ENCODE data around the gene ZNF689. TPM values are rescaled to one million over a fixed set of nuclear protein-coding genes. Genes with fewer than 3 reads are reported as not detected.

The ZNF689 gene
- total and polyA plus RNA-seq, 4 donors, result 6.5 to 15.7 (median 12.5) TPM

- Histone ChIP-seq H3K4me3 (ENCODE audit: low read depth, low read length) (peak overlapping the region; percentile 96), H3K27ac (ENCODE audit: low read depth, low read length) (peak overlapping the region; percentile 97), H3K4me1 (ENCODE audit: control insufficient read depth, insufficient read depth, low read length) (peaks cover 34% of the 10 kb centered on the region), H3K27me3 (ENCODE audit: control insufficient read depth, insufficient read depth, low read length) (peaks cover 2% of the 10 kb centered on the region), H3K36me3 (ENCODE audit: control insufficient read depth, insufficient read depth, low read length) (peaks cover 37% of the 10 kb centered on the region), H3K9me3 (ENCODE audit: control insufficient read depth, insufficient read depth, low read length) (no peaks in the 10 kb centered on the region)
- WGBS (ENCODE audit: insufficient coverage), result under 1% methylated on average over 17 of the region's 17 CpGs
- DNase-seq (ENCODE audit: low read depth in 4 of 6, low spot score in 6 of 6), result no peak
Measured at GRCh38 chr16:30557707-30557956, 52.6 kb downstream of the ZNF689 start.

DNA sequence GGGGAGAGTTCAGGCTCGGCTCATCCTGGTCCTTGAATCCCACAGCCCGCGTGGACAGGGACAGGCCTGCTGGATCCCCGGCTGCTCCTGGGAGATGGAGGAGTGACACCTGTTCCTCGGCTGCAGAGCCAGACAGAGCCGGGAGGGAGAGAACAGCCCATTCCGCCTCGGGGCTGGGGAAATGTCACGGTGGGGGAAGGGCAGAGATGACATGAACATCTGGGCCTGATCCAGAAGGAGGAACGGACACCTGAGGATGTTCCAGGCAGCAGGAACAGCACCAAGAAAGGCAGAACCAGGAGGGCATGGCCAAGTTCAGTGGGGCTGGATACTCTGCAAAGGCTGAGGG lies 54.1 kb downstream of the ZNF689 start:
- Histone ChIP-seq H3K36me3 (ENCODE audit: control insufficient read depth, insufficient read depth, low read length) (peaks cover 40% of the 10 kb centered on the region), H3K9me3 (ENCODE audit: control insufficient read depth, insufficient read depth, low read length) (no peaks in the 10 kb centered on the region), H3K27me3 (ENCODE audit: control insufficient read depth, insufficient read depth, low read length) (no peaks in the 10 kb centered on the region), H3K4me3 (ENCODE audit: low read depth, low read length) (no peak overlapping the region), H3K27ac (ENCODE audit: low read depth, low read length) (no peak overlapping the region), H3K4me1 (ENCODE audit: control insufficient read depth, insufficient read depth, low read length) (peaks cover 29% of the 10 kb centered on the region)
- no peak for DNase-seq (ENCODE audit: low read depth in 4 of 6, low spot score in 6 of 6)
- 78% methylated on average over 10 of the region's 10 CpGs for WGBS (ENCODE audit: insufficient coverage)

- 97% methylated on average over 64 of the region's 69 CpGs for WGBS (ENCODE audit: insufficient coverage)
- peaks cover 40% of the 10 kb centered on the region for H3K36me3 ChIP-seq (ENCODE audit: control insufficient read depth, insufficient read depth, low read length)
- peaks cover 27% of the 10 kb centered on the region for H3K4me1 ChIP-seq (ENCODE audit: control insufficient read depth, insufficient read depth, low read length)
- no peak overlapping the region for H3K27ac ChIP-seq (ENCODE audit: low read depth, low read length)
- no peaks in the 10 kb centered on the region for H3K9me3 ChIP-seq (ENCODE audit: control insufficient read depth, insufficient read depth, low read length)
- no peaks in the 10 kb centered on the region for H3K27me3 ChIP-seq (ENCODE audit: control insufficient read depth, insufficient read depth, low read length)
- no peak for DNase-seq (ENCODE audit: low read depth in 4 of 6, low spot score in 6 of 6)
- H3K4me3 ChIP-seq (ENCODE audit: low read depth, low read length), result no peak overlapping the region
Measured at GRCh38 chr16:30555315-30556124, 54.7 kb downstream of the ZNF689 start.

- Histone ChIP-seq H3K9me3 (ENCODE audit: control insufficient read depth, insufficient read depth, low read length) (no peaks in the 10 kb centered on the region), H3K27ac (ENCODE audit: low read depth, low read length) (no peak overlapping the region), H3K4me3 (ENCODE audit: low read depth, low read length) (no peak overlapping the region), H3K36me3 (ENCODE audit: control insufficient read depth, insufficient read depth, low read length) (peaks cover 40% of the 10 kb centered on the region), H3K4me1 (ENCODE audit: control insufficient read depth, insufficient read depth, low read length) (peaks cover 27% of the 10 kb centered on the region), H3K27me3 (ENCODE audit: control insufficient read depth, insufficient read depth, low read length) (no peaks in the 10 kb centered on the region)
- 96% methylated on average over 16 of the region's 18 CpGs for WGBS (ENCODE audit: insufficient coverage)
- no peak for DNase-seq (ENCODE audit: low read depth in 4 of 6, low spot score in 6 of 6)
Measured at GRCh38 chr16:30554557-30555314, 55.5 kb downstream of the ZNF689 start.

DNA sequence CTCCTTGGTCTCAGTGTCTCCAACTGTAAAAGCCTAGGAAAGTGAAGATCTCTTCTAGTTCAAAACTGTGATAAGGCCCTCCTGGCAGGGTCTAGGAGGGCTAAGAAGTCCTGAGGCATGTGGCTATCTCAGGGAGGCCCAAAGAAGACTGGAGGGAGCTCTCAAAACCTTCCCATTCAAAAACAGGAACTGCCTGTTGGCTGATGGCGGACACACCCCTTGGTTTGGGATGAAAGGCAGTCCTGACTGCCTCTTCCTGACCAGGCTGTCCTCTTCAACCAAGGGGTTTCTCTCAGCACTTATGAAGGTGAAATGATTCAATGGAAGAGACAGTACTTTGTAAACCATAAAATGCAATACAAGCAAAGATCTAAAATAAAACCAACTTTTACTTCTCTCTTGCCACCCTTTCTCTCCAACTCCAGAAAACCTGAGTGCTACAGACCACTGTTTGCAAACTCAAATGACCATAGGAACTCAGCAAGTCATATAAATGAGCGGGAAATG lies 56.7 kb downstream of the ZNF689 start:
- H3K27ac ChIP-seq (ENCODE audit: low read depth, low read length), result no peak overlapping the region
- no peak for DNase-seq (ENCODE audit: low read depth in 4 of 6, low spot score in 6 of 6)
- peaks cover 21% of the 10 kb centered on the region for H3K4me1 ChIP-seq (ENCODE audit: control insufficient read depth, insufficient read depth, low read length)
- H3K9me3 ChIP-seq (ENCODE audit: control insufficient read depth, insufficient read depth, low read length), result no peaks in the 10 kb centered on the region
- WGBS (ENCODE audit: insufficient coverage), result no CpG with 5 or more reads among the region's 2 CpGs
- H3K4me3 ChIP-seq (ENCODE audit: low read depth, low read length), result no peak overlapping the region
- H3K27me3 ChIP-seq (ENCODE audit: control insufficient read depth, insufficient read depth, low read length), result no peaks in the 10 kb centered on the region
- peaks cover 40% of the 10 kb centered on the region for H3K36me3 ChIP-seq (ENCODE audit: control insufficient read depth, insufficient read depth, low read length)

GRCh38 chr16:30552956-30553355 lies 57.2 kb downstream of the ZNF689 start:
- Histone ChIP-seq H3K9me3 (ENCODE audit: control insufficient read depth, insufficient read depth, low read length) (no peaks in the 10 kb centered on the region), H3K36me3 (ENCODE audit: control insufficient read depth, insufficient read depth, low read length) (peaks cover 40% of the 10 kb centered on the region), H3K4me1 (ENCODE audit: control insufficient read depth, insufficient read depth, low read length) (peaks cover 20% of the 10 kb centered on the region), H3K27me3 (ENCODE audit: control insufficient read depth, insufficient read depth, low read length) (no peaks in the 10 kb centered on the region), H3K27ac (ENCODE audit: low read depth, low read length) (no peak overlapping the region), H3K4me3 (ENCODE audit: low read depth, low read length) (no peak overlapping the region)
- DNase-seq (ENCODE audit: low read depth in 4 of 6, low spot score in 6 of 6), result no peak
- 92% methylated on average over 4 of the region's 4 CpGs for WGBS (ENCODE audit: insufficient coverage)

Small RNA genes within 50 kb of the gene (small RNA-seq; reads per million reads assigned to genes)
- gene AC093249.1 (ENCODE audit: low replicate concordance) (not detected), gene AC093249.4 (ENCODE audit: low replicate concordance) (not detected)

Other genes with a start within 250 kb of the ZNF689 start
- gene TBC1D10B, start 239.9 kb downstream of the ZNF689 start, total RNA-seq, result 10 to 100 TPM; 26.0 to 31.4 TPM
- gene TBC1D10B, start 239.9 kb downstream of the ZNF689 start, polyA plus RNA-seq (ENCODE audit: insufficient read length in 2 of 2), result 10 to 100 TPM; 65.9 to 74.1 TPM
- gene MYL11, start 235.6 kb downstream of the ZNF689 start, total RNA-seq, result 1 to 10 TPM; 3.0 to 3.4 TPM
- gene MYL11, start 235.6 kb downstream of the ZNF689 start, polyA plus RNA-seq (ENCODE audit: insufficient read length in 2 of 2), result 10 to 100 TPM in 1 of 2 donors, 1 to 10 TPM in 1; 1.4 to 11.4 TPM
- gene SEPTIN1, start 227.8 kb downstream of the ZNF689 start, total RNA-seq, result under 1 TPM; 0.10 to 0.44 TPM
- 1 to 10 TPM; 5.0 to 5.9 TPM for gene SEPTIN1, start 227.8 kb downstream of the ZNF689 start, polyA plus RNA-seq (ENCODE audit: insufficient read length in 2 of 2)
- 10 to 100 TPM in 1 of 2 donors, 1 to 10 TPM in 1; 9.5 to 12.1 TPM for gene ZNF48, start 215.0 kb downstream of the ZNF689 start, total RNA-seq
- gene ZNF48, start 215.0 kb downstream of the ZNF689 start, polyA plus RNA-seq (ENCODE audit: insufficient read length in 2 of 2), result 10 to 100 TPM; 18.6 to 19.2 TPM
- 10 to 100 TPM in 1 of 2 donors, 1 to 10 TPM in 1; 8.1 to 13.5 TPM for gene ZNF771, start 202.8 kb downstream of the ZNF689 start, total RNA-seq
- 10 to 100 TPM; 19.3 to 20.5 TPM for gene ZNF771, start 202.8 kb downstream of the ZNF689 start, polyA plus RNA-seq (ENCODE audit: insufficient read length in 2 of 2)
- 10 to 100 TPM; 18.1 to 23.0 TPM for gene DCTPP1, start 180.4 kb downstream of the ZNF689 start, total RNA-seq
- gene DCTPP1, start 180.4 kb downstream of the ZNF689 start, polyA plus RNA-seq (ENCODE audit: insufficient read length in 2 of 2), result 10 to 100 TPM; 47.6 to 49.5 TPM
- 10 to 100 TPM in 1 of 2 donors, 1 to 10 TPM in 1; 6.8 to 14.2 TPM for gene SEPHS2, start 164.5 kb downstream of the ZNF689 start, total RNA-seq
- gene SEPHS2, start 164.5 kb downstream of the ZNF689 start, polyA plus RNA-seq (ENCODE audit: insufficient read length in 2 of 2), result 10 to 100 TPM; 33.8 to 37.1 TPM
- 1 to 10 TPM; 1.2 to 4.9 TPM for gene ITGAL, start 137.6 kb downstream of the ZNF689 start, total RNA-seq
- 1 to 10 TPM; 2.5 to 4.8 TPM for gene ITGAL, start 137.6 kb downstream of the ZNF689 start, polyA plus RNA-seq (ENCODE audit: insufficient read length in 2 of 2)
- 10 to 100 TPM; 11.2 to 37.4 TPM for gene ZNF768, start 83.8 kb downstream of the ZNF689 start, total RNA-seq
- gene ZNF768, start 83.8 kb downstream of the ZNF689 start, polyA plus RNA-seq (ENCODE audit: insufficient read length in 2 of 2), result 10 to 100 TPM; 54.3 to 55.7 TPM
- 10 to 100 TPM in 1 of 2 donors, 1 to 10 TPM in 1; 8.8 to 13.1 TPM for gene ZNF747, start 75.5 kb downstream of the ZNF689 start, total RNA-seq
- gene ZNF747, start 75.5 kb downstream of the ZNF689 start, polyA plus RNA-seq (ENCODE audit: insufficient read length in 2 of 2), result 10 to 100 TPM in 1 of 2 donors, 1 to 10 TPM in 1; 9.2 to 10.6 TPM
- 10 to 100 TPM in 1 of 2 donors, 1 to 10 TPM in 1; 5.6 to 10.7 TPM for gene ZNF764, start 52.0 kb downstream of the ZNF689 start, total RNA-seq
- gene ZNF764, start 52.0 kb downstream of the ZNF689 start, polyA plus RNA-seq (ENCODE audit: insufficient read length in 2 of 2), result 10 to 100 TPM in 1 of 2 donors, 1 to 10 TPM in 1; 9.7 to 15.5 TPM
- gene ZNF688, start 38.7 kb downstream of the ZNF689 start, total RNA-seq, result 10 to 100 TPM in 1 of 2 donors, 1 to 10 TPM in 1; 4.5 to 21.3 TPM
- gene ZNF688, start 38.7 kb downstream of the ZNF689 start, polyA plus RNA-seq (ENCODE audit: insufficient read length in 2 of 2), result 10 to 100 TPM; 20.4 to 23.0 TPM
- gene ZNF785, start 24.7 kb downstream of the ZNF689 start, total RNA-seq, result 10 to 100 TPM; 12.5 to 18.2 TPM
- gene ZNF785, start 24.7 kb downstream of the ZNF689 start, polyA plus RNA-seq (ENCODE audit: insufficient read length in 2 of 2), result 10 to 100 TPM; 20.8 to 37.7 TPM
- 10 to 100 TPM in 1 of 2 donors, 1 to 10 TPM in 1; 6.3 to 19.8 TPM for gene PRR14, start 40.6 kb upstream of the ZNF689 start, total RNA-seq
- 10 to 100 TPM; 60.2 to 65.1 TPM for gene PRR14, start 40.6 kb upstream of the ZNF689 start, polyA plus RNA-seq (ENCODE audit: insufficient read length in 2 of 2)
- gene FBRS, start 48.0 kb upstream of the ZNF689 start, total RNA-seq, result 10 to 100 TPM; 11.5 to 26.8 TPM
- gene FBRS, start 48.0 kb upstream of the ZNF689 start, polyA plus RNA-seq (ENCODE audit: insufficient read length in 2 of 2), result 10 to 100 TPM; 65.3 to 69.0 TPM
- 10 to 100 TPM; 15.2 to 19.6 TPM for gene SRCAP, start 88.8 kb upstream of the ZNF689 start, total RNA-seq
- 10 to 100 TPM; 47.2 to 48.6 TPM for gene SRCAP, start 88.8 kb upstream of the ZNF689 start, polyA plus RNA-seq (ENCODE audit: insufficient read length in 2 of 2)
- gene PHKG2, start 138.0 kb upstream of the ZNF689 start, total RNA-seq, result 10 to 100 TPM; 16.2 to 24.4 TPM
- gene PHKG2, start 138.0 kb upstream of the ZNF689 start, polyA plus RNA-seq (ENCODE audit: insufficient read length in 2 of 2), result 10 to 100 TPM; 41.2 to 53.9 TPM
- gene CFAP119, start 151.7 kb upstream of the ZNF689 start, total RNA-seq, result 10 to 100 TPM in 1 of 2 donors, 1 to 10 TPM in 1; 3.3 to 11.2 TPM
- gene CFAP119, start 151.7 kb upstream of the ZNF689 start, polyA plus RNA-seq (ENCODE audit: insufficient read length in 2 of 2), result 10 to 100 TPM; 16.0 to 19.1 TPM
- 100 to 1,000 TPM in 1 of 2 donors, 10 to 100 TPM in 1; 70.7 to 101 TPM for gene RNF40, start 151.9 kb upstream of the ZNF689 start, total RNA-seq
- gene RNF40, start 151.9 kb upstream of the ZNF689 start, polyA plus RNA-seq (ENCODE audit: insufficient read length in 2 of 2), result 100 to 1,000 TPM; 128 to 132 TPM
- 10 to 100 TPM in 1 of 2 donors, 1 to 10 TPM in 1; 7.8 to 24.2 TPM for gene ZNF629, start 176.8 kb upstream of the ZNF689 start, total RNA-seq
- 10 to 100 TPM; 26.5 to 27.4 TPM for gene ZNF629, start 176.8 kb upstream of the ZNF689 start, polyA plus RNA-seq (ENCODE audit: insufficient read length in 2 of 2)

All from spinal cord (tissue), 10 donors.